GM12875 (cell line): ENCODE data around the gene MICAL3.

Experiments
- H3K4me3 ChIP-seq: one replicate; pipeline ENCODE4 v1.5.1; 2011; ENCODE audit warnings: low read depth, low read length, control low read depth
- TF ChIP-seq, protein P1 (sequence below): IDR thresholded peaks from 2 replicates; pipeline ENCODE4 v1.5.1; 2011; ENCODE audit warnings: low read depth, mild to moderate bottlenecking, control low read depth, inconsistent platforms, low read length, moderate library complexity, borderline replicate concordance; ENCODE audit not compliant: insufficient read depth

The MICAL3 gene

GRCh38 chr22:17783312-17783711 lies 241.0 kb downstream of the MICAL3 start:
- no peak overlapping the region for H3K4me3 ChIP-seq
- TF ChIP-seq, protein P1, sequence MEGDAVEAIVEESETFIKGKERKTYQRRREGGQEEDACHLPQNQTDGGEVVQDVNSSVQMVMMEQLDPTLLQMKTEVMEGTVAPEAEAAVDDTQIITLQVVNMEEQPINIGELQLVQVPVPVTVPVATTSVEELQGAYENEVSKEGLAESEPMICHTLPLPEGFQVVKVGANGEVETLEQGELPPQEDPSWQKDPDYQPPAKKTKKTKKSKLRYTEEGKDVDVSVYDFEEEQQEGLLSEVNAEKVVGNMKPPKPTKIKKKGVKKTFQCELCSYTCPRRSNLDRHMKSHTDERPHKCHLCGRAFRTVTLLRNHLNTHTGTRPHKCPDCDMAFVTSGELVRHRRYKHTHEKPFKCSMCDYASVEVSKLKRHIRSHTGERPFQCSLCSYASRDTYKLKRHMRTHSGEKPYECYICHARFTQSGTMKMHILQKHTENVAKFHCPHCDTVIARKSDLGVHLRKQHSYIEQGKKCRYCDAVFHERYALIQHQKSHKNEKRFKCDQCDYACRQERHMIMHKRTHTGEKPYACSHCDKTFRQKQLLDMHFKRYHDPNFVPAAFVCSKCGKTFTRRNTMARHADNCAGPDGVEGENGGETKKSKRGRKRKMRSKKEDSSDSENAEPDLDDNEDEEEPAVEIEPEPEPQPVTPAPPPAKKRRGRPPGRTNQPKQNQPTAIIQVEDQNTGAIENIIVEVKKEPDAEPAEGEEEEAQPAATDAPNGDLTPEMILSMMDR = no peak

DNA sequence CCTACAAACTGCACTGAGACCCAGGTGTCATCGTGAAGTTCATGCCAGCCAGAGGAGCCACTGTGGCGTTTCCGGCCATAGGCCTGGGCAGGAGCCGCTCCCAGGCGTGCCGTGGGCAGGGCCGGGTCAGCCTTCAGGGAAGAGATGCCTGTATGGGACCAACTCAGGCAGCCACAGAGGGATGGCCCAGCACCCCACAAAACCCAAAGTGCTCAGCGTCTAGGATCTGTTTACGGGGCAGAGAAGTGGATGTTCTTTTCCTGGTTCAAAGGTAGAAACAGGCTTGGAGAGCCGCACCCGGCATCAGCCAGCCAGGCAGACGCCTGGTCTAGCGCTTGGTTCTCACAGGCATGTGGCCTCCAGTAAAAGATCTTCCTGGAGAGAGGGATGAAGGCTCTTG lies 241.7 kb downstream of the MICAL3 start:
- TF ChIP-seq, protein P1 = no peak
- H3K4me3 ChIP-seq = no peak overlapping the region

DNA sequence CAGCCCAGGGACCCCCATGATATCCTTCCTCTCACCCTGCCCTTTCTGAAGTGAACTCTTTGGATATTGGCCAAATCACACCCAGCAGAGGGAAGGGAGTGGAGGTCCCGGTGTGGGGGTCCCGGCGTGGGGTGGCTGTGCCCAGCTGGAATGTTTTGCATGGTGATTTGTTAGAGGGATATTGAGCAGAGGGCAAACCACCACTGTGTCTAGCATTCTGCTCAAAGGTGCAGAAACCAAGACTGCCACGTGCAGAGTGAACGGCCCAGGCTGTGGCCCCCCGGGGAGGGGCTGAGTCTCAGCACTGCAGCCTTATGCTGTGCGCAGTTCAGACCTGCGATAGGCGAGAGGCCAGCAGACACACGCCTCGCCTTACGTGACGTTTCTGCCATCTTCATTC lies 242.2 kb downstream of the MICAL3 start:
- no peak overlapping the region for H3K4me3 ChIP-seq
- TF ChIP-seq, protein P1 = no peak

GRCh38 chr22:17781319-17782031 lies 242.9 kb downstream of the MICAL3 start:
- H3K4me3 ChIP-seq = no peak overlapping the region
- TF ChIP-seq, protein P1 = no peak

DNA sequence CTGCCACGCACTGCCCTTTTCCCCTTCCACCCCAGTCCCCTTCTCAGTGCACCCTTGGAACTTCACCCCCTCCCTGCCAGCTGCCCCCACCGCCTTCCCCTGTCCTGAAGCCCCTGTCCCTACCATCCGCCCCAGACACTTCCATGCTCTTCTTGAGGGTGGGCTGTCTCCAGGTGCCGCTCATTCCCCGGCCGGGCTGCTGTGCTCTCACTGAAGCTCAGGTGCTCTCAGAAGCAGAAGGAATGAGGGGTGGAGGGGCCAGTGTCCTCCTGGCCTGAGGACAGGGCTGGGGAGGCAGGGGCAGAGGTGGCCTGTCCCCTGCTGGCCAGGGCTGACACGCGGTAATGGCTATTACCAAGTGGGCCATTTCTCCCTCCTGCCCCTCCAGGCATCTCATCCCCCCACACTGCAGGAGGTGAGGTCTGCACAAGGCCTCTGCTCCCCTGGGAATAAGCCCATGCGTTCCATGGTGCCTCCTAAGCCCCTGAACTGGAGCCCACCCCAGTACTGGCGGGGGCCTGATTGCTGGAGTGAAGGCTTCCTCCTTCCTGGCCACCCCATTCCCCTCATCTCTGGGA lies 243.5 kb downstream of the MICAL3 start:
- TF ChIP-seq, protein P1 = peak; percentile 4; the same call in 1 of the 2 replicates
- no peak overlapping the region for H3K4me3 ChIP-seq

GRCh38 chr22:17780116-17780740 lies 244.1 kb downstream of the MICAL3 start:
- H3K4me3 ChIP-seq = no peak overlapping the region
- TF ChIP-seq, protein P1 = no peak
